ENCODE data around the gene CDKAL1.

The CDKAL1 gene

GRCh38 chr6:20709451-20709850 is 175.2 kb downstream of the CDKAL1 start:
- no peak overlapping the region for H4K8ac ChIP-seq (ENCODE audit: low read depth, low read length)
- no peak overlapping the region for H3K14ac ChIP-seq (ENCODE audit: low read length)
- no peak overlapping the region for H3K4me3 ChIP-seq (ENCODE audit: low read length in 2 of 2)
- no peak overlapping the region for H3K9ac ChIP-seq (ENCODE audit: low read depth, low read length, poor library complexity)
- no peak overlapping the region for H2BK12ac ChIP-seq (ENCODE audit: low read length)
- no CpG with 5 or more reads among the region's 2 CpGs for WGBS, 2 donors (ENCODE audit: extremely low coverage in 2 of 2, insufficient read length in 2 of 2, insufficient replicate concordance in 1 of 2)
- H3K4me2 ChIP-seq (ENCODE audit: insufficient read depth, low read length, poor library complexity, severe bottlenecking), result no peak overlapping the region
- H2BK15ac ChIP-seq (ENCODE audit: low read length), result no peak overlapping the region
- no peaks in the 10 kb centered on the region for H3K27me3 ChIP-seq (ENCODE audit: control insufficient read depth in 3 of 3, insufficient read depth in 3 of 3, low read depth in 1 of 3, low read length in 3 of 3)
- no peak overlapping the region for H2AK5ac ChIP-seq (ENCODE audit: low read depth, low read length)
- H3K36me3 ChIP-seq (replicated peaks in 1 of 2; ENCODE audit: control insufficient read depth in 2 of 2, insufficient read depth in 2 of 2, low read length in 2 of 2), result no peaks in the 10 kb centered on the region
- no peak for DNase-seq (ENCODE audit: low spot score)
- H2BK120ac ChIP-seq (ENCODE audit: low read depth, low read length), result no peak overlapping the region
- H2AFZ ChIP-seq (ENCODE audit: low read length), result no peak overlapping the region
- no peaks in the 10 kb centered on the region for H3K9me3 ChIP-seq (replicated peaks in 1 of 2; ENCODE audit: control insufficient read depth in 2 of 2, insufficient read depth in 1 of 2, low read depth in 1 of 2, low read length in 2 of 2)
- H3K18ac ChIP-seq (ENCODE audit: low read length), result no peak overlapping the region
- H3K79me1 ChIP-seq (ENCODE audit: low read depth, low read length), result no peaks in the 10 kb centered on the region
- no peak overlapping the region for H4K91ac ChIP-seq (ENCODE audit: low read depth, low read length, poor library complexity)
- H3K27ac ChIP-seq (replicated peaks; ENCODE audit: low read length), result no peak overlapping the region
- no peak overlapping the region for H3K23ac ChIP-seq (ENCODE audit: low read depth, low read length, poor library complexity)
- H2BK5ac ChIP-seq (ENCODE audit: low read length), result no peak overlapping the region
- no peak overlapping the region for H3K4ac ChIP-seq (ENCODE audit: low read length)
- peaks cover 0 to 2% of the 10 kb centered on the region in 2 donors for H3K4me1 ChIP-seq (ENCODE audit: control insufficient read depth in 2 of 2, insufficient read depth in 1 of 2, low read depth in 1 of 2, low read length in 2 of 2)

- Histone ChIP-seq H2BK15ac (ENCODE audit: low read length) (no peak overlapping the region), H2BK5ac (ENCODE audit: low read length) (no peak overlapping the region), H3K36me3 (replicated peaks in 1 of 2; ENCODE audit: control insufficient read depth in 2 of 2, insufficient read depth in 2 of 2, low read length in 2 of 2) (no peaks in the 10 kb centered on the region), H3K27me3 (ENCODE audit: control insufficient read depth in 3 of 3, insufficient read depth in 3 of 3, low read depth in 1 of 3, low read length in 3 of 3) (no peaks in the 10 kb centered on the region), H3K4me1 (ENCODE audit: control insufficient read depth in 2 of 2, insufficient read depth in 1 of 2, low read depth in 1 of 2, low read length in 2 of 2) (peaks cover 0 to 2% of the 10 kb centered on the region in 2 donors), H3K27ac (replicated peaks; ENCODE audit: low read length) (no peak overlapping the region), H2AFZ (ENCODE audit: low read length) (no peak overlapping the region), H3K4ac (ENCODE audit: low read length) (no peak overlapping the region), H3K23ac (ENCODE audit: low read depth, low read length, poor library complexity) (no peak overlapping the region), H3K79me1 (ENCODE audit: low read depth, low read length) (no peaks in the 10 kb centered on the region), H4K91ac (ENCODE audit: low read depth, low read length, poor library complexity) (no peak overlapping the region), H3K9me3 (replicated peaks in 1 of 2; ENCODE audit: control insufficient read depth in 2 of 2, insufficient read depth in 1 of 2, low read depth in 1 of 2, low read length in 2 of 2) (no peaks in the 10 kb centered on the region), H2BK12ac (ENCODE audit: low read length) (no peak overlapping the region), H3K4me2 (ENCODE audit: insufficient read depth, low read length, poor library complexity, severe bottlenecking) (no peak overlapping the region), H4K8ac (ENCODE audit: low read depth, low read length) (no peak overlapping the region), H3K4me3 (ENCODE audit: low read length in 2 of 2) (no peak overlapping the region), H3K9ac (ENCODE audit: low read depth, low read length, poor library complexity) (no peak overlapping the region), H2AK5ac (ENCODE audit: low read depth, low read length) (no peak overlapping the region), H3K18ac (ENCODE audit: low read length) (no peak overlapping the region), H3K14ac (ENCODE audit: low read length) (no peak overlapping the region), H2BK120ac (ENCODE audit: low read depth, low read length) (no peak overlapping the region)
- DNase-seq (ENCODE audit: low spot score), result no peak
- no CpG with 5 or more reads among the region's 2 CpGs for WGBS, 2 donors (ENCODE audit: extremely low coverage in 2 of 2, insufficient read length in 2 of 2, insufficient replicate concordance in 1 of 2)
These were observed 176.1 kb downstream of the CDKAL1 start for GRCh38 chr6:20710341-20710740.

DNA sequence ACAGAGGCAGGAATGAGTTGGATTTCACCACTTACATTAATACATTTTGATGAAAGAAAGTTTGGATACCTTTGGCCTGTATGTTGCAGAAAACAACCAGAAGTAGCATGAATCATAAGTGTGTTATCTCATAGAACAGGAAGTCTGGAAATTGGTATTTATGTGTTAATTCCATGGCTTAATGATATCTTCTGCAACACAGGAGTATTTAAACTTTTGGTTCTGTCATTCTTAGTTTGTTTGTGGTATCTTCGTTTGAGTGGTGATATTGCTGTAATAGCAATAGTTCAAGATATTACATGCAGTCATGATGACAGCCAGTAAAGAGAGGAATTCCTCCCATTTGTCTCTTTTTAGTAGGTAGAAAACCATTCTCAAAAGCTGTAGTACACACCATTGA is 177.3 kb downstream of the CDKAL1 start:
- H2BK15ac ChIP-seq (ENCODE audit: low read length), result no peak overlapping the region
- whole genome bisulfite sequencing, 2 donors (ENCODE audit: extremely low coverage in 2 of 2, insufficient read length in 2 of 2, insufficient replicate concordance in 1 of 2), result no CpG with 5 or more reads among the region's 1 CpG
- H3K4me1 ChIP-seq (ENCODE audit: control insufficient read depth in 2 of 2, insufficient read depth in 1 of 2, low read depth in 1 of 2, low read length in 2 of 2), result peaks cover 0 to 2% of the 10 kb centered on the region in 2 donors

DNA sequence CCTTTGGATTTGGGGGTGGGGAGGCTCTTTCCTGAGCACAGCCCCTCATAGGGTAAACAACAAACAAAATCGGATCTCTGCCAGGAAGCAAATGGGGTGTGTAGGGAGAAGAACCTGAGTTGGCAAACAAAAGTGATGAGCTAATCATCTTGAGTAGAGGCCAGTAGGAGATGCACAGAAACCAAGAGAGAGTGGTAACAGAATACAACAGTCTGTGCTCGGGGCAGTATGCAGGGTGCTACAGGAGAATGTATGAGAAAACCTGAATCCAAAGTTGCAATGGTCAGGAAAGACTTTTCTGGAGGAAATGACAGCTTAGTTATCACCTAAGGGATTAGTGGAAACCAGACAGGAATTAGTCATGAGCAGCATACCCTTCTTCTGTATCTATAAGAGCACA is 177.8 kb downstream of the CDKAL1 start:
- Histone ChIP-seq H2BK5ac (ENCODE audit: low read length) (no peak overlapping the region), H3K27me3 (ENCODE audit: control insufficient read depth in 3 of 3, insufficient read depth in 3 of 3, low read depth in 1 of 3, low read length in 3 of 3) (no peaks in the 10 kb centered on the region), H3K36me3 (replicated peaks in 1 of 2; ENCODE audit: control insufficient read depth in 2 of 2, insufficient read depth in 2 of 2, low read length in 2 of 2) (no peaks in the 10 kb centered on the region), H3K18ac (ENCODE audit: low read length) (no peak overlapping the region), H3K4me1 (ENCODE audit: control insufficient read depth in 2 of 2, insufficient read depth in 1 of 2, low read depth in 1 of 2, low read length in 2 of 2) (peaks cover 0 to 1% of the 10 kb centered on the region in 2 donors), H3K9ac (ENCODE audit: low read depth, low read length, poor library complexity) (no peak overlapping the region), H3K23ac (ENCODE audit: low read depth, low read length, poor library complexity) (no peak overlapping the region), H3K79me1 (ENCODE audit: low read depth, low read length) (no peaks in the 10 kb centered on the region), H2BK15ac (ENCODE audit: low read length) (no peak overlapping the region), H3K4me3 (ENCODE audit: low read length in 2 of 2) (no peak overlapping the region), H4K8ac (ENCODE audit: low read depth, low read length) (no peak overlapping the region), H2BK120ac (ENCODE audit: low read depth, low read length) (no peak overlapping the region), H3K4me2 (ENCODE audit: insufficient read depth, low read length, poor library complexity, severe bottlenecking) (no peak overlapping the region), H3K9me3 (replicated peaks in 1 of 2; ENCODE audit: control insufficient read depth in 2 of 2, insufficient read depth in 1 of 2, low read depth in 1 of 2, low read length in 2 of 2) (no peaks in the 10 kb centered on the region), H2AFZ (ENCODE audit: low read length) (no peak overlapping the region), H2AK5ac (ENCODE audit: low read depth, low read length) (no peak overlapping the region), H3K27ac (replicated peaks; ENCODE audit: low read length) (no peak overlapping the region), H2BK12ac (ENCODE audit: low read length) (no peak overlapping the region), H4K91ac (ENCODE audit: low read depth, low read length, poor library complexity) (no peak overlapping the region), H3K14ac (ENCODE audit: low read length) (no peak overlapping the region), H3K4ac (ENCODE audit: low read length) (no peak overlapping the region)
- DNase-seq (ENCODE audit: low spot score), result no peak
- no CpG with 5 or more reads among the region's 2 CpGs for WGBS, 2 donors (ENCODE audit: extremely low coverage in 2 of 2, insufficient read length in 2 of 2, insufficient replicate concordance in 1 of 2)

More for the DNA sequence above, 177.3 kb downstream of the CDKAL1 start:
- no peak for DNase-seq (ENCODE audit: low spot score)
- no peak overlapping the region for H2BK5ac ChIP-seq (ENCODE audit: low read length)
- H3K4me2 ChIP-seq (ENCODE audit: insufficient read depth, low read length, poor library complexity, severe bottlenecking), result no peak overlapping the region
- no peak overlapping the region for H3K14ac ChIP-seq (ENCODE audit: low read length)
- no peak overlapping the region for H2AK5ac ChIP-seq (ENCODE audit: low read depth, low read length)
- no peak overlapping the region for H2BK12ac ChIP-seq (ENCODE audit: low read length)
- H2BK120ac ChIP-seq (ENCODE audit: low read depth, low read length), result no peak overlapping the region
- H3K79me1 ChIP-seq (ENCODE audit: low read depth, low read length), result no peaks in the 10 kb centered on the region
- no peak overlapping the region for H2AFZ ChIP-seq (ENCODE audit: low read length)
- H3K23ac ChIP-seq (ENCODE audit: low read depth, low read length, poor library complexity), result no peak overlapping the region
- no peaks in the 10 kb centered on the region for H3K27me3 ChIP-seq (ENCODE audit: control insufficient read depth in 3 of 3, insufficient read depth in 3 of 3, low read depth in 1 of 3, low read length in 3 of 3)
- H4K91ac ChIP-seq (ENCODE audit: low read depth, low read length, poor library complexity), result no peak overlapping the region
- no peaks in the 10 kb centered on the region for H3K36me3 ChIP-seq (replicated peaks in 1 of 2; ENCODE audit: control insufficient read depth in 2 of 2, insufficient read depth in 2 of 2, low read length in 2 of 2)
- H4K8ac ChIP-seq (ENCODE audit: low read depth, low read length), result no peak overlapping the region
- H3K9me3 ChIP-seq (replicated peaks in 1 of 2; ENCODE audit: control insufficient read depth in 2 of 2, insufficient read depth in 1 of 2, low read depth in 1 of 2, low read length in 2 of 2), result no peaks in the 10 kb centered on the region
- no peak overlapping the region for H3K4me3 ChIP-seq (ENCODE audit: low read length in 2 of 2)
- H3K4ac ChIP-seq (ENCODE audit: low read length), result no peak overlapping the region
- no peak overlapping the region for H3K9ac ChIP-seq (ENCODE audit: low read depth, low read length, poor library complexity)
- H3K18ac ChIP-seq (ENCODE audit: low read length), result no peak overlapping the region
- no peak overlapping the region for H3K27ac ChIP-seq (replicated peaks; ENCODE audit: low read length)

All from neuronal stem cell (in vitro differentiated cells).